B cell (primary cell): Measurements from ENCODE around the gene MYG1. TPM values are rescaled to one million over a fixed set of nuclear protein-coding genes. Genes with fewer than 3 reads are reported as not detected.

Experiments used
- ATAC-seq: fragments of 200-7000 bp; cut with Tn5 transposase; one replicate; pipeline ENCODE4 v1.10.0; 2021; ENCODE audit warnings: low read depth, mild to moderate bottlenecking, moderate number of reproducible peaks, moderate library complexity
- CTCF ChIA-PET: fragments of 350-600 bp; sonication (Branson Sonifier 250); formaldehyde crosslinking; loops from one replicate; lab custom pipeline; 2021; ENCODE audit warnings: antibody characterized with exemption, inconsistent platforms; lab: Charles Lee
- POLR2A ChIA-PET: fragments of 350-600 bp; sonication (Branson Sonifier 250); formaldehyde crosslinking; loops from one replicate; lab custom pipeline; 2021; ENCODE audit warnings: antibody characterized with exemption; lab: Charles Lee
- DNase-seq: peaks from one replicate; pipeline ENCODE4 v3.0.0; 2013
- H2AFZ ChIP-seq: 2 replicates; pipeline ENCODE4 v1.6.1; 2012; ENCODE audit warnings: mild to moderate bottlenecking, low read depth, low read length; ENCODE audit not compliant: insufficient read depth, poor library complexity, severe bottlenecking
- H3K27ac ChIP-seq, 2 donors: 1 replicate in 1 of 2; 2 replicates in 1 of 2; pipeline ENCODE4 v1.5.1; 2012 to 2013; ENCODE audit warnings: low read length in 2 of 2, mild to moderate bottlenecking in 2 of 2, moderate library complexity in 1 of 2
- H3K27me3 ChIP-seq, 4 experiments: fragments of 200-600 bp in 1 of 4; sonication (generic) in 1 of 4; replicated peaks in 1 of 4; 1 replicate in 2 of 4; 2 replicates in 2 of 4; pipeline versions ENCODE4 v1.6.1 to v1.7.0; 2013 to 2016; ENCODE audit warnings: low read length in 3 of 4, mild to moderate bottlenecking in 2 of 4, mixed read lengths in 1 of 4, moderate library complexity in 1 of 4; ENCODE audit not compliant: insufficient read depth in 4 of 4, control insufficient read depth in 3 of 4; ENCODE audit errors: control extremely low read depth in 1 of 4
- H3K36me3 ChIP-seq, 2 experiments: replicated peaks in 1 of 2; 1 replicate in 1 of 2; 2 replicates in 1 of 2; pipeline versions ENCODE4 v1.6.1 to v1.7.1; 2013; ENCODE audit warnings: low read length in 1 of 2; ENCODE audit not compliant: insufficient read depth in 2 of 2, control insufficient read depth in 1 of 2; ENCODE audit errors: control extremely low read depth in 1 of 2, extremely low read depth in 1 of 2
- H3K4me1 ChIP-seq, 2 donors: fragments of 200-600 bp in 1 of 2; sonication (generic) in 1 of 2; 1 replicate in 1 of 2; 2 replicates in 1 of 2; pipeline versions ENCODE4 v1.5.1 to v1.6.1; 2013 to 2017; ENCODE audit warnings: low read length in 2 of 2; ENCODE audit not compliant: control insufficient read depth in 2 of 2, insufficient read depth in 2 of 2
- H3K4me2 ChIP-seq: replicated peaks from 2 replicates; pipeline ENCODE3; 2012; ENCODE audit warnings: mild to moderate bottlenecking, low read depth, low read length; ENCODE audit not compliant: poor library complexity, severe bottlenecking
- H3K4me3 ChIP-seq, 5 experiments: fragments of 200-600 bp in 1 of 5; sonication (generic) in 1 of 5; 1 replicate in 3 of 5; 2 replicates in 2 of 5; pipeline versions ENCODE4 v1.5.1 to v1.7.0; 2011 to 2016; ENCODE audit warnings: low read length in 4 of 5, mild to moderate bottlenecking in 4 of 5, low read depth in 2 of 5, control low read depth in 1 of 5, moderate library complexity in 1 of 5; ENCODE audit not compliant: insufficient read depth in 1 of 5; ENCODE audit errors: control extremely low read depth in 1 of 5, extremely low read depth in 1 of 5
- H3K79me2 ChIP-seq: fragments of 200-600 bp; sonication (generic); one replicate; pipeline ENCODE4 v1.6.0; 2016; ENCODE audit warnings: low read length; ENCODE audit not compliant: control insufficient read depth, insufficient read depth
- H3K9ac ChIP-seq: fragments of 200-600 bp; sonication (generic); 2 replicates; pipeline ENCODE4 v1.6.1; 2017; ENCODE audit warnings: mild to moderate bottlenecking, low read length, moderate library complexity
- H3K9me3 ChIP-seq, 3 donors: one replicate each; pipeline versions ENCODE4 v1.6.1 to v1.7.1; 2013; ENCODE audit warnings: low read length in 2 of 3; ENCODE audit not compliant: control insufficient read depth in 2 of 3, insufficient read depth in 1 of 3; ENCODE audit errors: control extremely low read depth in 1 of 3
- H4K20me1 ChIP-seq: 2 replicates; pipeline ENCODE4 v1.6.0; 2012; ENCODE audit warnings: mild to moderate bottlenecking, low read length; ENCODE audit not compliant: insufficient read depth, control insufficient read depth, poor library complexity, severe bottlenecking
- H3K27ac Mint-ChIP-seq: one replicate; pipeline ENCODE4 v1.8.0; 2021; ENCODE audit warnings: mixed read lengths
- H3K27me3 Mint-ChIP-seq: one replicate; pipeline ENCODE4 v1.8.0; 2021; ENCODE audit warnings: mixed read lengths
- H3K4me1 Mint-ChIP-seq: one replicate; pipeline ENCODE4 v1.8.0; 2021; ENCODE audit warnings: mixed read lengths
- H3K4me3 Mint-ChIP-seq: one replicate; pipeline ENCODE4 v1.8.0; 2021; ENCODE audit warnings: mixed read lengths
- H3K9me3 Mint-ChIP-seq: one replicate; pipeline ENCODE4 v1.8.0; 2022; ENCODE audit warnings: mixed read lengths; ENCODE audit not compliant: insufficient read depth
- CTCF ChIP-seq: fragments of 200-600 bp; IDR thresholded peaks from one replicate; pipeline ENCODE4 v1.8.0; 2022; ENCODE audit warnings: antibody characterized with exemption, mild to moderate bottlenecking
- EZH2 ChIP-seq: IDR thresholded peaks from 2 replicates; pipeline ENCODE4 v1.6.1; 2012; ENCODE audit warnings: borderline replicate concordance, low read depth, mild to moderate bottlenecking, moderate library complexity, low read length; ENCODE audit not compliant: insufficient read depth, poor library complexity, severe bottlenecking
- WGBS: methylation state at CpG from one replicate; pipeline ENCODE4 v1.1.5; 2013; ENCODE audit warnings: missing lambda C conversion rate; ENCODE audit not compliant: insufficient coverage; 5-methylcytosine and 5-hydroxymethylcytosine counted together
- intact Hi-C: fragments of 100-400 bp; cut with micrococcal nuclease; formaldehyde crosslinking; loops from one replicate; pipeline ENCODE4 v1.10.0; 2022
- polyA plus RNA-seq: library from polyadenylated mRNA; depleted of rRNA; stranded (reverse); fragments of >200 nt; gene quantifications from 2 replicates; pipeline ENCODE4 v1.2.3, GENCODE V29; 2012
- total RNA-seq, 2 donors: library from RNA; stranded (reverse); fragments of 120-200 nt in 1 of 2; gene quantifications; 1 replicate in 1 of 2; 2 replicates in 1 of 2; pipeline versions ENCODE4 v1.2.3 to v1.2.4, GENCODE V29; 2013 to 2022

Gene MYG1
- total and polyA plus RNA-seq, 2 donors (not counting 1 experiment from before 2014, with no cell fraction given): 46.4 to 48.4 TPM

- Histone ChIP-seq H4K20me1 (no peaks in the 10 kb centered on the region), H3K4me1 (peaks cover 23 to 35% of the 10 kb centered on the region in 2 donors), H3K27me3 (peaks cover 0 to 27% (median 8%) of the 10 kb centered on the region in 4 experiments), H2AFZ (peak overlapping the region; percentile 94), H3K4me3 (peak overlapping the region in 4 of 5 experiments; percentile 70 to 85 (median 75)), H3K27ac (peak overlapping the region; percentile 85 to 89), H3K36me3 (no peaks in the 10 kb centered on the region), H3K9ac (peak overlapping the region; percentile 81), H3K9me3 (no peaks in the 10 kb centered on the region), H3K4me2 (peak overlapping the region; percentile 100), H3K79me2 (peaks cover 8% of the 10 kb centered on the region)
- peak overlapping the region; percentile 92 for H3K4me3 Mint-ChIP-seq
- TF ChIP-seq EZH2 (no peak), CTCF (no peak)
- intact Hi-C loops: loop anchor here (2.0 to 10.0 kb wide), 4 partner anchors 27 to 299 kb away; partner anchors contain the start of genes ATF7 and SPRYD3
- no peaks in the 10 kb centered on the region for H3K9me3 Mint-ChIP-seq
- under 1% methylated on average over 49 of the region's 50 CpGs for WGBS
- ChIA-PET CTCF (interaction anchor here (0.9 to 15.1 kb wide), 10 partner anchors 9 to 184 kb away, joined by 3 to 353 read pairs (median 20); partner anchors contain the start of genes MYG1, PFDN5 and TARBP2), POLR2A (interaction anchor here (0.5 to 4.0 kb wide), 6 partner anchors 9 to 106 kb away, joined by 3 to 21 read pairs (median 6); partner anchors contain the start of gene MYG1)
- H3K27ac Mint-ChIP-seq: peak overlapping the region; percentile 84
- peak; percentile 54 for DNase-seq
- H3K27me3 Mint-ChIP-seq: peaks cover 17% of the 10 kb centered on the region
- peaks cover 32% of the 10 kb centered on the region for H3K4me1 Mint-ChIP-seq
- no peak for ATAC-seq
Observed at GRCh38 chr12:53325511-53326061, 26.1 kb downstream of the MYG1 start.
